H1 (cell line): ENCODE measurements around the gene ABHD16B. TPM values are rescaled to one million over a fixed set of nuclear protein-coding genes. Genes with fewer than 3 reads are reported as not detected.

Source experiments
- CTCF ChIA-PET: fragments of 300-600 bp; sonication (Branson Sonifier 250); formaldehyde crosslinking; loops from one replicate; lab custom pipeline; 2021; ENCODE audit not compliant: partially characterized antibody; lab: Charles Lee
- POLR2A ChIA-PET: fragments of 300-600 bp; sonication (Branson Sonifier 250); formaldehyde crosslinking; loops from one replicate; lab custom pipeline; 2021; ENCODE audit warnings: inconsistent platforms; ENCODE audit not compliant: partially characterized antibody; lab: Charles Lee
- DNase-seq, 2 experiments: peaks; one replicate each; pipeline versions ENCODE4 v3.0.0 to v3.0.0-alpha.2; 2010 to 2022; ENCODE audit warnings: low spot score in 2 of 2, low read depth in 1 of 2, mixed read lengths in 1 of 2
- FAIRE-seq: peaks from 2 replicates; lab custom pipeline; 2011; peaks lifted over from hg19 to GRCh38; lab: Jason Lieb, UNC
- H2AFZ ChIP-seq: 2 replicates; pipeline ENCODE4 v1.8.1; 2012; ENCODE audit warnings: low read length, inconsistent platforms
- H2AK5ac ChIP-seq: 2 replicates; pipeline ENCODE4 v1.6.1; 2013; ENCODE audit warnings: low read depth, low read length
- H2BK120ac ChIP-seq: replicated peaks from 2 replicates; pipeline ENCODE3; 2013; ENCODE audit warnings: low read depth, low read length, inconsistent platforms
- H2BK12ac ChIP-seq: 2 replicates; pipeline ENCODE4 v1.6.1; 2013; ENCODE audit warnings: low read depth, low read length
- H2BK15ac ChIP-seq: 2 replicates; pipeline ENCODE4 v1.6.1; 2013; ENCODE audit warnings: low read length
- H2BK20ac ChIP-seq: 2 replicates; pipeline ENCODE4 v1.6.1; 2013; ENCODE audit warnings: low read length
- H2BK5ac ChIP-seq: 2 replicates; pipeline ENCODE4 v1.6.1; 2013; ENCODE audit warnings: low read depth, low read length
- H3K14ac ChIP-seq: 2 replicates; pipeline ENCODE4 v1.6.1; 2013; ENCODE audit warnings: inconsistent platforms; ENCODE audit not compliant: insufficient read length
- H3K18ac ChIP-seq: 2 replicates; pipeline ENCODE4 v1.6.1; 2013; ENCODE audit warnings: low read length; ENCODE audit errors: extremely low read depth
- H3K23ac ChIP-seq: 2 replicates; pipeline ENCODE4 v1.6.1; 2013; ENCODE audit warnings: inconsistent platforms; ENCODE audit not compliant: insufficient read length
- H3K23me2 ChIP-seq: 2 replicates; pipeline ENCODE4 v1.6.1; 2013; ENCODE audit warnings: low read depth, low read length
- H3K27ac ChIP-seq: 2 replicates; pipeline ENCODE4 v1.6.1; 2011; ENCODE audit warnings: low read depth, low read length, inconsistent platforms
- H3K27me3 ChIP-seq, 4 experiments: replicated peaks in 1 of 4; 1 replicate in 1 of 4; 2 replicates in 3 of 4; pipeline versions ENCODE4 v1.6.1 to v1.8.1; 2011 to 2013; ENCODE audit warnings: low read length in 3 of 4, mild to moderate bottlenecking in 3 of 4, inconsistent platforms in 2 of 4, mixed read lengths in 2 of 4, moderate library complexity in 1 of 4; ENCODE audit not compliant: control insufficient read depth in 3 of 4, insufficient read depth in 3 of 4; ENCODE audit errors: extremely low read depth in 1 of 4
- H3K36me3 ChIP-seq, 4 experiments: 2 replicates each; pipeline versions ENCODE4 v1.6.1 to v1.8.1; 2011 to 2013; ENCODE audit warnings: mild to moderate bottlenecking in 4 of 4, low read length in 3 of 4, moderate library complexity in 2 of 4, control low read depth in 1 of 4, inconsistent platforms in 1 of 4; ENCODE audit not compliant: insufficient read depth in 4 of 4, control insufficient read depth in 2 of 4
- H3K4ac ChIP-seq: replicated peaks from 2 replicates; pipeline ENCODE3; 2013; ENCODE audit warnings: low read length, low read depth, mixed read lengths, inconsistent platforms; ENCODE audit not compliant: insufficient read length
- H3K4me1 ChIP-seq, 4 experiments: replicated peaks in 1 of 4; 1 replicate in 1 of 4; 2 replicates in 3 of 4; pipeline versions ENCODE4 v1.6.1 to v1.8.1; 2011 to 2013; ENCODE audit warnings: low read length in 3 of 4, inconsistent platforms in 2 of 4, mixed read lengths in 1 of 4; ENCODE audit not compliant: insufficient read depth in 4 of 4, control insufficient read depth in 3 of 4
- H3K4me2 ChIP-seq, 2 experiments: 2 replicates each; pipeline versions ENCODE4 v1.6.1 to v1.8.1; 2011 to 2013; ENCODE audit warnings: low read depth in 2 of 2, low read length in 2 of 2, control low read depth in 1 of 2, inconsistent platforms in 1 of 2, mild to moderate bottlenecking in 1 of 2; ENCODE audit not compliant: insufficient read depth in 1 of 2
- H3K4me3 ChIP-seq, 4 experiments: fragments of 200-600, 300-600 bp in 1 of 4; sonication (generic), shearing (Covaris generic), sonication (Bioruptor Twin) in 1 of 4; 2 replicates each; pipeline versions ENCODE4 v1.5.1 to v1.8.1; 2011 to 2016; ENCODE audit warnings: low read length in 4 of 4, low read depth in 3 of 4, control low read depth in 2 of 4, inconsistent platforms in 2 of 4, mild to moderate bottlenecking in 2 of 4, mixed read lengths in 1 of 4, moderate library complexity in 1 of 4; ENCODE audit not compliant: insufficient read depth in 2 of 4; ENCODE audit errors: extremely low read depth in 1 of 4
- H3K56ac ChIP-seq: replicated peaks from 2 replicates; pipeline ENCODE3; 2013; ENCODE audit warnings: low read depth, mild to moderate bottlenecking, mixed read lengths, low read length, inconsistent platforms; ENCODE audit not compliant: insufficient read length
- H3K79me1 ChIP-seq: 2 replicates; pipeline ENCODE4 v1.6.1; 2013; ENCODE audit warnings: low read depth, low read length, control low read depth
- H3K79me2 ChIP-seq, 2 experiments: 2 replicates each; pipeline versions ENCODE4 v1.6.1 to v1.8.1; 2012 to 2013; ENCODE audit warnings: low read length in 2 of 2, mild to moderate bottlenecking in 2 of 2, inconsistent platforms in 1 of 2; ENCODE audit not compliant: insufficient read depth in 2 of 2, control insufficient read depth in 1 of 2
- H3K9ac ChIP-seq, 4 experiments: replicated peaks in 1 of 4; 1 replicate in 1 of 4; 2 replicates in 3 of 4; pipeline versions ENCODE4 v1.6.1 to v1.8.1; 2011 to 2013; ENCODE audit warnings: low read depth in 3 of 4, low read length in 3 of 4, control low read depth in 2 of 4, mild to moderate bottlenecking in 2 of 4, moderate library complexity in 2 of 4, inconsistent platforms in 1 of 4; ENCODE audit errors: extremely low read depth in 1 of 4
- H3K9me3 ChIP-seq, 2 experiments: 2 replicates each; pipeline versions ENCODE4 v1.6.1 to v1.8.1; 2012 to 2013; ENCODE audit warnings: mild to moderate bottlenecking in 2 of 2, moderate library complexity in 2 of 2, control low read depth in 1 of 2, inconsistent platforms in 1 of 2, low read depth in 1 of 2, low read length in 1 of 2, mixed read lengths in 1 of 2; ENCODE audit not compliant: insufficient read depth in 2 of 2
- H4K20me1 ChIP-seq, 2 experiments: replicated peaks in 1 of 2; 2 replicates each; pipeline versions ENCODE3 to v1.8.1; 2011 to 2013; ENCODE audit warnings: inconsistent platforms in 2 of 2, low read length in 2 of 2, mild to moderate bottlenecking in 1 of 2; ENCODE audit not compliant: insufficient read depth in 2 of 2, control insufficient read depth in 1 of 2
- H4K5ac ChIP-seq: 2 replicates; pipeline ENCODE4 v1.6.1; 2013; ENCODE audit warnings: low read length, low read depth, mixed read lengths, inconsistent platforms; ENCODE audit not compliant: insufficient read length
- H4K8ac ChIP-seq: 2 replicates; pipeline ENCODE4 v1.8.0; 2013; ENCODE audit warnings: mild to moderate bottlenecking, moderate library complexity, low read length, inconsistent platforms; ENCODE audit not compliant: insufficient read depth; ENCODE audit errors: extremely low read depth
- H4K91ac ChIP-seq: replicated peaks from 2 replicates; pipeline ENCODE3; 2013; ENCODE audit warnings: low read length, mixed read lengths, inconsistent platforms; ENCODE audit not compliant: insufficient read length
- MAX ChIP-seq: IDR thresholded peaks from 2 replicates; pipeline ENCODE4 v1.6.1; 2012; ENCODE audit warnings: inconsistent platforms
- POLR2AphosphoS5 ChIP-seq: IDR thresholded peaks from 2 replicates; pipeline ENCODE4 v1.6.1; 2011; ENCODE audit warnings: low read depth, low read length
- WGBS, 2 experiments: shearing (Covaris generic) in 1 of 2; methylation state at CpG; one replicate each; pipeline versions ENCODE4 v1.1.6 to v1.1.7; 2013 to 2015; ENCODE audit warnings: low lambda C conversion rate in 2 of 2, mixed read lengths in 2 of 2, inconsistent platforms in 1 of 2, low coverage in 1 of 2, missing lambda C conversion rate in 1 of 2; ENCODE audit not compliant: insufficient replicate concordance in 2 of 2, insufficient coverage in 1 of 2, insufficient read length in 1 of 2; ENCODE audit errors: extremely low coverage in 1 of 2, missing lambda C conversion rate in 1 of 2; 5-methylcytosine and 5-hydroxymethylcytosine counted together
- polyA plus RNA-seq, 7 experiments: library from polyadenylated mRNA; depleted of rRNA in 3 of 7; stranded (reverse) in 5 of 7; unstranded in 2 of 7; fragments of >200 nt in 5 of 7; fragments of 200-250 nt in 2 of 7; gene quantifications; 1 replicate in 5 of 7; 2 replicates in 1 of 7; 4 replicates in 1 of 7; pipeline versions ENCODE4 v1.2.1 to v1.2.3, GENCODE V29; 2011 to 2013; ENCODE audit warnings: missing spikeins in 2 of 7, mixed read lengths in 2 of 7
- total RNA-seq: library from RNA; stranded (reverse); fragmentation: NEBNext Ultra II Directional; extraction: Animal tissue kit (Norgen Biotek cat#: 25700); gene quantifications from 2 replicates; pipeline ENCODE4 v1.2.1, GENCODE V29; 2021

Gene ABHD16B
- total and polyA plus RNA-seq, 2 of the 8 experiments (the other 6 are each of a cell fraction or from before 2014, with no cell fraction given), result not detected

- H3K4me3 ChIP-seq, result peak overlapping the region in 1 of 4 experiments; percentile 60; a peak in 2 of 8 replicates
- no peak overlapping the region for H3K23ac ChIP-seq
- H2BK5ac ChIP-seq, result peak overlapping the region; percentile 100; the same call in 1 of the 2 replicates
- H3K9ac ChIP-seq, result no peak overlapping the region; a peak in 2 of 7 replicates
- peak overlapping the region; percentile 81 for H4K8ac ChIP-seq
- H3K4me2 ChIP-seq, result peak overlapping the region; percentile 67 to 82
- no peak for FAIRE-seq
- H3K36me3 ChIP-seq, result no peaks in the 10 kb centered on the region
- H3K4ac ChIP-seq, result peak overlapping the region; percentile 100
- peak overlapping the region; percentile 81; the same call in 1 of the 2 replicates for H2BK15ac ChIP-seq
- H3K9me3 ChIP-seq, result no peaks in the 10 kb centered on the region
- CTCF ChIA-PET, result interaction anchor here (0.5 to 2.0 kb wide), 10 partner anchors 8 to 123 kb away, joined by 3 to 14 read pairs (median 4); partner anchors contain the start of genes ABHD16B and TPD52L2
- H2AFZ ChIP-seq, result no peak overlapping the region
- peak overlapping the region; percentile 95; the same call in 1 of the 2 replicates for H2AK5ac ChIP-seq
- peak overlapping the region; percentile 99 for H4K91ac ChIP-seq
- peak overlapping the region; percentile 60; the same call in 1 of the 2 replicates for H3K27ac ChIP-seq
- DNase-seq, result peak in 1 of 2 experiments; percentile 82
- peaks cover 12% of the 10 kb centered on the region; the same call in 1 of the 2 replicates for H3K23me2 ChIP-seq
- H3K56ac ChIP-seq, result peak overlapping the region; percentile 78
- H3K27me3 ChIP-seq, result no peaks in the 10 kb centered on the region
- H3K4me1 ChIP-seq, result peaks cover 6 to 29% (median 23%) of the 10 kb centered on the region in 4 experiments
- H3K14ac ChIP-seq, result no peak overlapping the region
- no peaks in the 10 kb centered on the region for H3K79me2 ChIP-seq
- no peaks in the 10 kb centered on the region for H3K79me1 ChIP-seq
- H2BK20ac ChIP-seq, result peak overlapping the region; percentile 93; the same call in 1 of the 2 replicates
- TF ChIP-seq POLR2AphosphoS5 (no peak), MAX (0 out of 2 replicates have a peak, but pooled peaks have one; percentile 8)
- peak overlapping the region; percentile 75 for H2BK120ac ChIP-seq
- WGBS, 2 experiments, result 72% methylated on average over 20 of the region's 28 CpGs; no CpG with 5 or more reads in 1 of the 2 experiments
- H2BK12ac ChIP-seq, result peak overlapping the region; percentile 96; the same call in 1 of the 2 replicates
- H4K5ac ChIP-seq, result peak overlapping the region; percentile 72
- peak overlapping the region; percentile 97 for H3K18ac ChIP-seq
- POLR2A ChIA-PET, result interaction anchor here (0.6 to 3.6 kb wide), 12 partner anchors 7 to 327 kb away, joined by 3 to 52 read pairs (median 4); partner anchors contain the start of genes ABHD16B, PPDPF and TPD52L2
- H4K20me1 ChIP-seq, result peaks cover 0 to 4% of the 10 kb centered on the region in 2 experiments
These were observed 13.0 kb upstream of the ABHD16B start for GRCh38 chr20:63848003-63848911.
